ENCODE data around the gene UST.
"Not testable (repeated sequence)": the region's sequence is repeated elsewhere in the genome, so short reads cannot be mapped to it uniquely, and the experiment has no call there.

GRCh38 chr6:148764259-148765020 is 17.6 kb downstream of the UST start:
- TF ChIP-seq EZH2 (IDR thresholded peaks at IDR 0.05; ENCODE audit: low read length, unreplicated experiment) = not testable (repeated sequence)
- TF ChIP-seq, protein P1, sequence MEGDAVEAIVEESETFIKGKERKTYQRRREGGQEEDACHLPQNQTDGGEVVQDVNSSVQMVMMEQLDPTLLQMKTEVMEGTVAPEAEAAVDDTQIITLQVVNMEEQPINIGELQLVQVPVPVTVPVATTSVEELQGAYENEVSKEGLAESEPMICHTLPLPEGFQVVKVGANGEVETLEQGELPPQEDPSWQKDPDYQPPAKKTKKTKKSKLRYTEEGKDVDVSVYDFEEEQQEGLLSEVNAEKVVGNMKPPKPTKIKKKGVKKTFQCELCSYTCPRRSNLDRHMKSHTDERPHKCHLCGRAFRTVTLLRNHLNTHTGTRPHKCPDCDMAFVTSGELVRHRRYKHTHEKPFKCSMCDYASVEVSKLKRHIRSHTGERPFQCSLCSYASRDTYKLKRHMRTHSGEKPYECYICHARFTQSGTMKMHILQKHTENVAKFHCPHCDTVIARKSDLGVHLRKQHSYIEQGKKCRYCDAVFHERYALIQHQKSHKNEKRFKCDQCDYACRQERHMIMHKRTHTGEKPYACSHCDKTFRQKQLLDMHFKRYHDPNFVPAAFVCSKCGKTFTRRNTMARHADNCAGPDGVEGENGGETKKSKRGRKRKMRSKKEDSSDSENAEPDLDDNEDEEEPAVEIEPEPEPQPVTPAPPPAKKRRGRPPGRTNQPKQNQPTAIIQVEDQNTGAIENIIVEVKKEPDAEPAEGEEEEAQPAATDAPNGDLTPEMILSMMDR (conservative IDR thresholded peaks at IDR 0.05; ENCODE audit: low read depth, low read length) = not testable (repeated sequence)
